HG02840 (cell line): ENCODE data around the gene KLK12.

Experiments used
- ATAC-seq: cut with Tn5 transposase; IDR thresholded peaks from one replicate; pipeline ENCODE4 v1.9.1; 2021; ENCODE audit warnings: mild to moderate bottlenecking, moderate library complexity, moderate number of reproducible peaks; ENCODE audit not compliant: unreplicated experiment, low FRiP score

KLK12 gene

GRCh38 chr19:51059715-51060114 is 24.9 kb upstream of the KLK12 start:
- no peak for ATAC-seq

DNA sequence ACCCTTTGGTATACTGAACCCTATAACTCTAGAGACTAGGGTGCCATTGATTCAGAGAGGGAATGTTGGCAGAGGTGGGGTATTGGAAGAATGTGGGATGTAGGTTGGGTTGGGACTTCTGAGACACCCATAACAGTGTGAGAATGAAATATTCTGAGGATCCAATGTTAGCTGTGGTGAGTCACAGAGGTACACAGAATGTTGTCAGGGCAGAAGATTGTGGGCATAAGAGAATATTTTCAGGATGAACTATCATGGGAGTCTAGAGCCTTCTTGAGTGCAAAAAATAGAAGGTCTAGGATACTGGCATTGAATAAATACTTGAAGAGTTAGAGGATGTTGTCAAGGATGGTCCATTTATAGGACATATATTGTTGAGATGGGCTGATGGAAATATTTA is 21.1 kb upstream of the KLK12 start:
- ATAC-seq = no peak

- ATAC-seq = no peak
Observed at GRCh38 chr19:51047031-51047335, 12.2 kb upstream of the KLK12 start.

GRCh38 chr19:51044327-51044726 is 9.5 kb upstream of the KLK12 start:
- ATAC-seq = no peak

DNA sequence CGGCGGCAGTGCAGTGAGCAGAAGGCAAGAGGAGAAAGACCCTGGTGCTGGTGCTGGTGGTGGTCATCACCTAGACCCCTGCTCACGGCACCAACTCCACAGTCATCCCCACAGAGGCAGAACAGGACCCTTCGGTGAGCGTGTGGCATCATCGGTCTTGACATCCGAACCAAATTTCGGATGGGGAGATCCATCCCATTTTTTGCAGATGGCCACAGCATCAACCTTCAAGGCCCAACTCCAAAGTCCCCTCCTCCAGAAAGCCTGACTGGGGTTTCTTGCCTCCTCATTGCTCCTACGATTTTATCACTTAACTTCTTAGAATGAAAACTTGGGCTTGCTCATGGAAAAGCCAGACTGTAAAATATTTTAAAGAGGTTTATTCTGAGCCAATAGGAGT is 8.7 kb upstream of the KLK12 start:
- no peak for ATAC-seq

GRCh38 chr19:51040151-51040550 is 5.3 kb upstream of the KLK12 start:
- ATAC-seq = no peak

- ATAC-seq = no peak
Observed at GRCh38 chr19:51036519-51036918, 1.7 kb upstream of the KLK12 start.

DNA sequence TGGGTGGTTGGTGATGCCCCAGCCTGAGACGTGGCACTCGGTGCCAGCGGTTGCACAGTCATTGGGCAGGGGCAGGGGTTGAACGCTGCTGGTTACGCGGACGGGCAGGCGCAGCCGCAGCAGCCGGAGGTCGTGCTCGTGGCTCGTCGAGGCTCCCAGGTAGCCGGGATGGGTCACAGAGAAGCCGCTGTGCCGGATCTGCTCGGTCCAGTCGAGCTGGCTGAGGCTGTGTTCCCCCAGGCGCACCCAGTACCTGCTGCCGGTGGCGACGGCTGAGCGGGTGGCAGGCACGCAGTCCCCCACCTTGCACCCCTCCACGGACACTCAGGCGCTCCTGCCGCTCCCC is 2.9 kb downstream of the KLK12 start:
- no peak for ATAC-seq

GRCh38 chr19:51031220-51031879 is 3.5 kb downstream of the KLK12 start:
- no peak for ATAC-seq

DNA sequence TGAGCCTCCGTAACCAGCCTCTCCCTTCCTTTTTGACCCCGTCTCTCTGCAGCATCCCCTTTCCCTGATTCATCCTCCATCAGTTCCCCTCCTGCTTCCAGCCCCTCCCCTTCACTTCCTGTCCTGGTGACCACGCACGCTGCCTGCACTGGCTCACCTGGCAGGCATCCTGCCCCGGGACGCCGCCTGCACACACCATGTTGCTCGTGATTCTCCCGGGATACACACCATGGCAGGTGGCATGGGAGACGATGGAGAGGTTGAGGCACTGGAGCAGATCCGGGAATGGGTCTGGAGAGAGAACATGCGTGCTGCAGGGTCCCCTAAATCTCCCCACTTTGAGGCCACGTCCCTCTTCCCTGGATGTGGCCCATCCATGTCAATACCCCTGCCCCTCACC is 4.2 kb downstream of the KLK12 start:
- no peak for ATAC-seq

- no peak for ATAC-seq
Observed at GRCh38 chr19:51029718-51030117, 5.1 kb downstream of the KLK12 start.

DNA sequence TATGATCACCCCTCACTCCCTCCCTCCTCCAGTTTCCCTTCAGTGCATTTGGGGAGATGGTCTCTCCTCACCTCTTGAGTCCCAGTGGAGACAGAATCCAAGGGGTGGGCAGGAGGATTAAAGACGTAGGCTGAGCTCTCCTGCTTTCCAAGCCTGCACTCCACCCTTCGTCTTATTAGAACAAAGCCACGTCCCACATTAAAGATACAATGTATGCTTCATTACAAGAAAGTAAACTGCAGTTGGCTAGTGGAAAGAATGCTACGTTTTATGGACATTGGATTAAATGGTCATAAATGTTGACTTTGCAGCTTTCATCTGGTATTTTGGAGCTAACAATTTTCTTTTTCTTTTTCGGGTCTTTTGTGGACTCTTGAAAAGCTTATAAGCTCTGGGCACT is 6.9 kb downstream of the KLK12 start:
- no peak for ATAC-seq

DNA sequence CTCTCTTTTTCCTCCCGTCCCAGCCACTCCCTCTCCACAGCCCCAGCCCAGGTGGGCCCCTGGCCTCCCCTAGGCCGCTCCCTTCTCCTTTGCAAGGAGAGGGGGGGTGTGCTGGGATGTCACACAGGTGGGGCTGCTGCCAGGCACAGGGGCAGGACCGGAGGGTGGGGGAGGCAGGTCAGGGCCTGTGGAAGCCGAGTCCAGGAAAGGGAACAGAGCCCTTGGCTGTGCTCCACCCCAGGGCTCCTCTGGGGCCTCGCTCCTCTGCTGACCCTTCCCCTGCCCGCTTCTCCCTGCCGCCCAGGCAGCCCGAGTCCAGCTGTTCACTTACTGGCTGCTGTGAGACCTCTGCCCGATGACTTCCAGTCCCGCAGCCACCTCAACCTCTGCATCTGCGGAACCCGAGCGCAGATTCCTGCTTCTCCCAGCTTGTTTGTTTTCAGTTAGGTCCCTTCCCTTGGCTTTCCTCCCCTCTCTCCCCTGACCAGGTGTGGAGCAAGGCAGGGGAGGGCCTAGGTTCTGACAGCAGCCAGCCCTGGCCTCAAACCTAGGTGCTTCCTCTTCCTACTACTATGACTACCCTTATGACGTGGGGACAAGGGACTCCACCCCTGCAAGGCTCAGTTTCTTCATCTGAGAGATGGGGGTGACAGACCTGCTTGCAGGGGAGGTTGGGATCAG is 7.5 kb downstream of the KLK12 start:
- ATAC-seq = no peak

DNA sequence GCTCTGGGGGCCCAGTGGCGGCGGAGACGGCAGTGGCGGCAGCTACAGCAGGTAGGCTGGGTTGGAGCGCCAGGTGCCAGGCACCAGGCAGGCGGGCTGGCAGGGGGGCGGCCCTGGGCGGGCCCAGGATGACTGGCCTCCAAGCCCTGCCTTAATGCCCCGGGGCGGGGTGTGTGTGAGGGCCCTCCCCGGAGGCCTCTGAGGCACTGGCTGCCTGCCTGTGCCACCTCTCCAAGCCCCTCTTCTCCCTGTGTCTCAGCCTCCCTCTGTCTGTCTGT is 8.3 kb downstream of the KLK12 start, which contains the start of gene KLK11:
Gene KLK11, minus strand, starts transcription at position 63 of the 278 bp plus-strand sequence. CDS start 985 bp downstream, outside the sequence.
- no peak for ATAC-seq

GRCh38 chr19:51025809-51026553 is 8.8 kb downstream of the KLK12 start:
- ATAC-seq = no peak

GRCh38 chr19:51025401-51025800 is 9.4 kb downstream of the KLK12 start:
- ATAC-seq = no peak

DNA sequence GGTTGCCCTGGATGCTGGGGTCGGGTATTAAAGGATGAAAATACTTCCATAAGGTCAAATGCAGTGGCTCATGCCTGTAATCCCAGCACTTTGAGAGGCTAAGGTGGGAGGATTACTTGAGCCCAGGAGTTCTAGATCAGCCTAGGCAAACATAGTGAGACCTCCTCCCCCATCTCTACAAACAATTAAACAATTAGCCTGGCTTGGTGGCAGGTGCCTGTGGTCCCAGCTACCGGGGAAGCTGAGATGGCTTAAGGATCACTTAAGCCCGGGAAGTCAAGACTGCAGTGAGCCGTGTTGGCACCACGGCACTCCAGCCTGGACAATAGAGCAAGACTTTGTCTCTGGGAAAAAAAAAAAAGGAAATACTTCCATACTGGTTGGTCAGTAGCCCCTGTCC is 9.9 kb downstream of the KLK12 start:
- ATAC-seq = no peak

- no peak for ATAC-seq
Observed at GRCh38 chr19:51023946-51024345, 10.9 kb downstream of the KLK12 start.

DNA sequence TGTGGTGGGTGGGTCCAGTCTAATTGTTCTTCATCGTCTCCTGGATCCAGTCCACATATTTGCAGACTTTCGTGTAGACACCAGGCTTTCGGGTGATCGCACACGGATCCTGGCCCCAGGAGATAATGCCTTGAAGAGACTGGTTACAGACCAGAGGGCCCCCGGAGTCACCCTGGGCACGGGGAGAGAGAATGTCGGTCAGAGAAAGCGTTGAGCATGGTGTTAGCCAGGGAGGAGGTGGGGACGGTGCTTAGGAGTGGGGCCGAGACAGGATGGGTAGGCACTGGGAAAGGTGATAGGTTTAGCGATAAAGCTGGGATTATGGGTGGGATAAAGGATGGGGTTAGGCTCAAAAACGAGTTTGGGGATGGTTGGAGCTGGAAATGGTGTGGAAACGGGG is 12.3 kb downstream of the KLK12 start:
- no peak for ATAC-seq

DNA sequence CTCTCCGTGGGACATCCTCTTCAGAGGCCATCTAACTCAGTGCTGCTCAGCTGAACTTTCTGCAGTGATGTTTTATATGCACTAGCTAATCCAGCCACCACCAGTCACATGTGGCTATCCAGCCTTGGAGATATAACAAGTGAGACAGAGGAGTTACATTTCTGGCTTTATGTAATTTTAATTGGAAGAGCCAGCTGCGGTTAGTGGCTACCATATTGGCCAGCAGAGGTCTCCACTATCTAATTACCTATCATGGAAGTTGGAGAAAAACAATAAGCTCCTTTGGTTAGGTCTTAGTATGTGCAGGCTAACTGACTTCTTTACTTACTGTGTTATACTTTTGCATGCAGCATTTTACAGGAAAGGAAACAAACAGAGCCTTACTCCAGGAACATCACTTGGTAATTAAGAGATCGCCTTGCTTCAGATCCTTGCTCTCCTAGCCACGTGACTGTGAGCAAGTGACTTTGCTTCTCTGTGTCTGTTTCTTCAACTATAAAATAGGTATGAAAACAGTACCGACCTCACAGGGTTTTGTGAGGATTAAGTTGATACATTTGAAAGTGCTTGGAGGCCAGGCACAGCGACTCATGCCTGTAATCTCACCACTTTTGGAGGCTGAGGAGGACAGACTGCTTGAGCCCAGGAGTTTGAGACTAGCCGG is 13.7 kb downstream of the KLK12 start:
- no peak for ATAC-seq

DNA sequence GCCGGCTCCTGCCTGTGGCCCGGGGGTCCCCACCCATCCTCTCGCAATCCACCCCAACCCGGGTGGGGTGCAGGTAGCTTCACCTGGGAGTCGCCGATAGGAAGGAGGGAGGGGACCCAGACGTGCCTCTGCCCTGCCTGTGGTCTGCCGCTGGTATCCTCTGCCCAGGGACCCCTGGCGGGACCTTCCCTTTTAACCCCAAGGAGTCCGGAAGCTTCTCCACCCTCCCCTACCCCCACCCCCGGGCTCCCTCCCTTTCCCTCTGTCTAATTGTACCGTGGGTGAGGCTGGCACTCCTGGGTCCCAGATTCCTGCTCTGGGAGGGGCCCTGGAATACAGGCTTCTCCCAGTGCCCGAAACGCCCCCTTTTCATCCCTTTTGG is 15.3 kb downstream of the KLK12 start, which contains the start of gene KLK10:
Gene KLK10, minus strand, starts transcription at position 166 of the 382 bp plus-strand sequence. CDS start 579 bp downstream, outside the sequence.
- no peak for ATAC-seq
